ENCODE measurements around the gene SPOCK2. TPM values are rescaled to one million over a fixed set of nuclear protein-coding genes. Genes with fewer than 3 reads are reported as not detected.

Gene SPOCK2
- total and polyA plus RNA-seq, 5 experiments from 2014 or later: 177 to 578 (median 292) TPM

DNA sequence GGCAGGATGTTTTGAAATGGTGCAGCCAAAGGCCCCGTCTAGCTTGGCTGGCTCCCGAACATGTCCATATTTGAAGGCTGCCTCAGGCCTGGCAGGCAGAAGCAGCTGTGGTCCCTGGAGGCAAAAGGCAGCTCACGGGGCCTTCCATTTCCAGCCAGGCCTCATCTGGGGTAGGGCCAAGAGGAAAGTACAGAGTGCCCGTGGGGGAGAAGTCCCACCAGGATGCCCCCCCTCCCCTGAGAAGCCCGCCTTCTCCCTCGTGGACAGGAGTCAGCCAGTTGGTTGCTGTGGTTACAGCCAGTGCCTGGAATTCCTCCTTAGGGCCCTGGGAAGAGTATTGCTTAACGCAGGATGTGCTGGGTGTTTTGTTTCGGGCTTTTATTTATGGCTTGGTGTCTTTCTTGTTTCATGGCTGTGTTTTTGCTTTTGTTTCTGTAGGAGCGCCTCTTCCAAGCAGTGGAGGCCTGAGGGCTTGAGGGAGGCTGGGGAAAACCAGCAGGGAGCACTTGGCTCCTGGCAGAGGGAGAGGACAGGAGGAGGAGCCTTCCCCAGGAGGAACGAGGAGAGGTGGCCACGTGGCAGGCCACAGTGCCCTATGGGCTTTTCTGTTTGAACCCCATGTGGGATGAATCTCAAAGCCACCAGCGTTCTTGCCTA is 78.8 kb downstream of the SPOCK2 start:
- POLR2A ChIA-PET: no interaction called here
- no peaks in the 10 kb centered on the region for H3K9me3 Mint-ChIP-seq
- no peak overlapping the region for H3K4me3 Mint-ChIP-seq
- H3K4me1 Mint-ChIP-seq: no peaks in the 10 kb centered on the region
- DNase-seq (no peak), ATAC-seq (no peak)
- peaks cover 0 to 1% (median 0%) of the 10 kb centered on the region in 5 donors for H3K27me3 Mint-ChIP-seq
- no peak overlapping the region for H3K27ac Mint-ChIP-seq
- H3K36me3 Mint-ChIP-seq: no peaks in the 10 kb centered on the region

DNA sequence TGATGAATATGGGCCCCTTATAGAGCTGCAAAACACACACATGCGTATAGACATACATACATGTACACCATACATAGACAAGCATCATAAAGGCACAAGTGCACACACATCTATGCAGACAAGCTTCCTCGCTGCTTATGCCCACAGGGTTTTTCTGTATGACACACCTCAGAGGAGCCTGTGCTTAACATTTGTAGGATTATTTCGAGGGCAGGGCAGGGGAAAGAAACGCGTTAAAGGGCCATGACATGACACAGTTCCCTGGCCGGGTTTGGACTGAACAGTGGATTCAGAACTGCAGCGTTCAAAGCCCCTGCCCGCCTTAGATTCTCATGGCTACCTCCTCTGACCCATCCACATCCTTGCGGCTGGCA is 79.3 kb downstream of the SPOCK2 start:
- no peaks in the 10 kb centered on the region for H3K4me1 Mint-ChIP-seq

More for the DNA sequence above, 79.3 kb downstream of the SPOCK2 start:
- Mint-ChIP-seq H3K4me3 (no peak overlapping the region), H3K9me3 (no peaks in the 10 kb centered on the region), H3K36me3 (no peaks in the 10 kb centered on the region), H3K27ac (peak overlapping the region in 1 of 10 donors; percentile 58), H3K27me3 (peaks cover 0 to 1% (median 0%) of the 10 kb centered on the region in 5 donors)
- ATAC-seq (no peak), DNase-seq (no peak)
- POLR2A ChIA-PET: no interaction called here

Other genes starting within 250 kb of the SPOCK2 start
- gene PSAP, start 237.3 kb downstream of the SPOCK2 start, total RNA-seq: 100 to 1,000 TPM; 203 to 206 TPM
- 100 to 1,000 TPM; 389 to 442 (median 398) TPM for gene PSAP, start 237.3 kb downstream of the SPOCK2 start, polyA plus RNA-seq
- not detected for gene CHST3, start 124.2 kb downstream of the SPOCK2 start, total RNA-seq
- gene CHST3, start 124.2 kb downstream of the SPOCK2 start, polyA plus RNA-seq: not detected
- gene ANAPC16, start 127.5 kb upstream of the SPOCK2 start, total RNA-seq: 100 to 1,000 TPM; 121 to 128 TPM
- 100 to 1,000 TPM; 419 to 453 (median 444) TPM for gene ANAPC16, start 127.5 kb upstream of the SPOCK2 start, polyA plus RNA-seq
- 10 to 100 TPM; 23.8 to 24.7 TPM for gene ASCC1, start 127.7 kb upstream of the SPOCK2 start, total RNA-seq
- gene ASCC1, start 127.7 kb upstream of the SPOCK2 start, polyA plus RNA-seq: 10 to 100 TPM; 21.2 to 44.4 (median 31.4) TPM
- gene DDIT4, start 185.4 kb upstream of the SPOCK2 start, total RNA-seq: 10 to 100 TPM; 23.8 to 29.6 TPM
- gene DDIT4, start 185.4 kb upstream of the SPOCK2 start, polyA plus RNA-seq: 100 to 1,000 TPM in 2 of 3 donors, 10 to 100 TPM in 1; 68.0 to 190 (median 189) TPM

All from naive thymus-derived CD8-positive, alpha-beta T cell (primary cell).